Gastrocnemius medialis (tissue), 4 donors: ENCODE measurements around the gene CFC1B. TPM values are rescaled to one million over a fixed set of nuclear protein-coding genes. Genes with fewer than 3 reads are reported as not detected.
"Not testable (repeated sequence)": the region's sequence is repeated elsewhere in the genome, so short reads cannot be mapped to it uniquely, and the experiment has no call there.

Experiments used
- ATAC-seq, 2 donors: fragments of 150-250 bp; one replicate each; pipeline ENCODE4 v1.9.1; 2016
- DNase-seq, 2 donors: peaks; one replicate each; pipeline ENCODE4 v3.0.0-alpha.2; 2019
- H3K27ac ChIP-seq, 4 donors: fragments of 200-600 bp; sonication (generic); 1 replicate in 1 of 4; 2 replicates in 3 of 4; pipeline ENCODE4 v1.5.1; 2016 to 2018; ENCODE audit warnings: mild to moderate bottlenecking in 2 of 4, moderate library complexity in 1 of 4
- H3K27me3 ChIP-seq, 3 donors: fragments of 200-600 bp; sonication (generic) in 2 of 3; 1 replicate in 1 of 3; 2 replicates in 2 of 3; pipeline versions ENCODE4 v1.5.1 to v1.6.0; 2016 to 2019; ENCODE audit warnings: mild to moderate bottlenecking in 1 of 3, moderate library complexity in 1 of 3
- H3K36me3 ChIP-seq, 2 donors: fragments of 200-600 bp; sonication (generic) in 1 of 2; one replicate each; pipeline ENCODE4 v1.5.1; 2017 to 2018
- H3K4me1 ChIP-seq, 2 donors: fragments of 200-600 bp; sonication (generic) in 1 of 2; one replicate each; pipeline ENCODE4 v1.5.1; 2016 to 2017; ENCODE audit warnings: mild to moderate bottlenecking in 2 of 2
- H3K4me3 ChIP-seq, 4 donors: fragments of 200-600 bp; sonication (generic) in 3 of 4; 1 replicate in 1 of 4; 2 replicates in 3 of 4; pipeline ENCODE4 v1.5.1; 2016 to 2019; ENCODE audit warnings: mild to moderate bottlenecking in 2 of 4
- H3K9me3 ChIP-seq, 3 donors: fragments of 200-600 bp; sonication (generic) in 2 of 3; 1 replicate in 1 of 3; 2 replicates in 2 of 3; pipeline ENCODE4 v1.5.1; 2016 to 2019
- in situ Hi-C, 4 donors: fragments of 200-750 bp; cut with MboI; loops; one replicate each; pipeline versions ENCODE4 v1.15.0 to v1.8.0; 2017; ENCODE audit warnings: low sequenced_read_pairs in 4 of 4
- intact Hi-C: fragments of 100-400 bp; cut with DNase I; formaldehyde crosslinking; loops from one replicate; pipeline ENCODE4 v1.15.1; 2023; ENCODE audit warnings: low total_unique reads
- total RNA-seq, 4 donors: library from RNA; depleted of rRNA; stranded (reverse); fragments of >200 nt; gene quantifications; one replicate each; pipeline versions ENCODE4 v1.1.0 to v1.2.3, GENCODE V29; 2016

Gene CFC1B
- total RNA-seq, 4 donors from 2014 or later: not detected

GRCh38 chr2:130574230-130574629 is 53.2 kb downstream of the CFC1B start:
- H3K4me1 ChIP-seq, DNase-seq, H3K27me3 ChIP-seq, in situ Hi-C loops, H3K36me3 ChIP-seq, H3K4me3 ChIP-seq, H3K27ac ChIP-seq, intact Hi-C loops, H3K9me3 ChIP-seq, ATAC-seq: not testable (repeated sequence)

- H3K36me3 ChIP-seq, H3K9me3 ChIP-seq, in situ Hi-C loops, H3K4me3 ChIP-seq, H3K27me3 ChIP-seq, ATAC-seq, DNase-seq, intact Hi-C loops, H3K4me1 ChIP-seq, H3K27ac ChIP-seq: not testable (repeated sequence)
Observed at GRCh38 chr2:130576209-130576784, 55.3 kb downstream of the CFC1B start.

- H3K27me3 ChIP-seq, H3K27ac ChIP-seq, intact Hi-C loops, DNase-seq, ATAC-seq, H3K9me3 ChIP-seq, H3K4me1 ChIP-seq, H3K4me3 ChIP-seq, H3K36me3 ChIP-seq, in situ Hi-C loops: not testable (repeated sequence)
Observed at GRCh38 chr2:130577559-130577958, 56.5 kb downstream of the CFC1B start.

Other genes with a start within 250 kb of the CFC1B start
- gene IMP4, start 178.3 kb upstream of the CFC1B start, total RNA-seq: 100 to 1,000 TPM; 114 to 179 (median 149) TPM
- 10 to 100 TPM in 1 of 4 donors, 1 to 10 TPM in 3; 3.0 to 15.2 (median 7.0) TPM for gene PTPN18, start 165.2 kb upstream of the CFC1B start, total RNA-seq
- gene POTEI, start 11.9 kb upstream of the CFC1B start, total RNA-seq: not detected
- gene CFC1, start 78.4 kb downstream of the CFC1B start, total RNA-seq: not detected
- gene POTEJ, start 90.2 kb downstream of the CFC1B start, total RNA-seq: not detected
- gene GPR148, start 207.8 kb downstream of the CFC1B start, total RNA-seq: not detected
- not detected for gene AMER3, start 234.3 kb downstream of the CFC1B start, total RNA-seq